A549 (cell line): ENCODE data around the gene TNNI3.

ENCODE experiments used
- CEBPB ChIP-seq, 2 experiments: fragments of >200 bp in 1 of 2; sonication (Bioruptor Twin) in 1 of 2; formaldehyde crosslinking in 1 of 2; IDR thresholded peaks; 2 replicates each; pipeline ENCODE4 v1.6.1; 2012 to 2016
- CHD4 ChIP-seq: fragments of 200-600 bp; sonication (generic); IDR thresholded peaks from 2 replicates; pipeline ENCODE4 v1.6.1; 2016; ENCODE audit warnings: antibody characterized with exemption, mild to moderate bottlenecking, borderline replicate concordance
- ESRRA ChIP-seq: fragments of 150-350 bp; IDR thresholded peaks from 2 replicates; pipeline ENCODE4 v1.6.1; 2014; ENCODE audit warnings: mild to moderate bottlenecking, low read length, borderline replicate concordance
- HDAC2 ChIP-seq: fragments of 200-600 bp; sonication (generic); IDR thresholded peaks from 2 replicates; pipeline ENCODE4 v1.6.1; 2016
- JUNB ChIP-seq: fragments of >200 bp; sonication (Bioruptor Twin); formaldehyde crosslinking; IDR thresholded peaks from 2 replicates; pipeline ENCODE4 v1.6.1; 2016
- MAX ChIP-seq: IDR thresholded peaks from 2 replicates; pipeline ENCODE4 v1.6.1; 2012
- MYC ChIP-seq: IDR thresholded peaks from 2 replicates; pipeline ENCODE4 v1.6.1; 2012; ENCODE audit warnings: mild to moderate bottlenecking, inconsistent platforms, low read length, improper control_type of control experiment, borderline replicate concordance
- PHF8 ChIP-seq: fragments of 200-600 bp; sonication (generic); IDR thresholded peaks from 2 replicates; pipeline ENCODE4 v1.6.1; 2016; ENCODE audit warnings: low read depth, mild to moderate bottlenecking, antibody characterized with exemption, moderate library complexity, borderline replicate concordance
- POLR2A ChIP-seq: IDR thresholded peaks from 2 replicates; pipeline ENCODE4 v1.6.1; 2012; ENCODE audit warnings: mild to moderate bottlenecking, low read length
- RAD21 ChIP-seq, 2 experiments: fragments of >200 bp in 1 of 2; sonication (Bioruptor Twin) in 1 of 2; formaldehyde crosslinking in 1 of 2; IDR thresholded peaks in 1 of 2; conservative IDR thresholded peaks in 1 of 2; 2 replicates in 1 of 2; 3 replicates in 1 of 2; pipeline ENCODE4 v1.6.1; 2012 to 2018; ENCODE audit warnings: inconsistent platforms in 1 of 2
- REST ChIP-seq: fragments of 200-600 bp; sonication (generic); IDR thresholded peaks from 2 replicates; pipeline ENCODE4 v1.6.1; 2016; ENCODE audit warnings: antibody characterized with exemption, mild to moderate bottlenecking, moderate library complexity
- SMC3 ChIP-seq: fragments of >200 bp; sonication (Bioruptor Twin); formaldehyde crosslinking; IDR thresholded peaks from 3 replicates; pipeline ENCODE4 v1.6.1; 2018; ENCODE audit warnings: inconsistent platforms
- SREBF2 ChIP-seq: fragments of 450-650 bp; IDR thresholded peaks from 2 replicates; pipeline ENCODE4 v1.6.1; 2014; ENCODE audit warnings: mild to moderate bottlenecking, moderate library complexity
- TF ChIP-seq, protein P1 (sequence below): fragments of >200 bp; sonication (Bioruptor Twin); formaldehyde crosslinking; IDR thresholded peaks from 3 replicates; pipeline ENCODE4 v1.5.1; 2016

GRCh38 chr19:55109527-55110291 lies 47.8 kb downstream of the TNNI3 start:
- TF ChIP-seq ESRRA, result no peak
- TF ChIP-seq PHF8, result no peak
- TF ChIP-seq MAX, result no peak
- no peak for TF ChIP-seq POLR2A
- TF ChIP-seq, protein P1, sequence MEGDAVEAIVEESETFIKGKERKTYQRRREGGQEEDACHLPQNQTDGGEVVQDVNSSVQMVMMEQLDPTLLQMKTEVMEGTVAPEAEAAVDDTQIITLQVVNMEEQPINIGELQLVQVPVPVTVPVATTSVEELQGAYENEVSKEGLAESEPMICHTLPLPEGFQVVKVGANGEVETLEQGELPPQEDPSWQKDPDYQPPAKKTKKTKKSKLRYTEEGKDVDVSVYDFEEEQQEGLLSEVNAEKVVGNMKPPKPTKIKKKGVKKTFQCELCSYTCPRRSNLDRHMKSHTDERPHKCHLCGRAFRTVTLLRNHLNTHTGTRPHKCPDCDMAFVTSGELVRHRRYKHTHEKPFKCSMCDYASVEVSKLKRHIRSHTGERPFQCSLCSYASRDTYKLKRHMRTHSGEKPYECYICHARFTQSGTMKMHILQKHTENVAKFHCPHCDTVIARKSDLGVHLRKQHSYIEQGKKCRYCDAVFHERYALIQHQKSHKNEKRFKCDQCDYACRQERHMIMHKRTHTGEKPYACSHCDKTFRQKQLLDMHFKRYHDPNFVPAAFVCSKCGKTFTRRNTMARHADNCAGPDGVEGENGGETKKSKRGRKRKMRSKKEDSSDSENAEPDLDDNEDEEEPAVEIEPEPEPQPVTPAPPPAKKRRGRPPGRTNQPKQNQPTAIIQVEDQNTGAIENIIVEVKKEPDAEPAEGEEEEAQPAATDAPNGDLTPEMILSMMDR, result no peak
- TF ChIP-seq SREBF2, result no peak
- no peak for TF ChIP-seq CEBPB (IDR thresholded peaks at IDR 0.05)
- no peak for TF ChIP-seq RAD21 (conservative IDR thresholded peaks at IDR 0.05 in 1 of 2, IDR thresholded peaks at IDR 0.05 in 1 of 2)
- TF ChIP-seq SMC3, result no peak
- TF ChIP-seq MYC, result no peak
- no peak for TF ChIP-seq HDAC2
- TF ChIP-seq REST, result no peak
- no peak for TF ChIP-seq CHD4
- TF ChIP-seq JUNB, result no peak
